PFSK-1 (cell line): ENCODE measurements around the gene HOOK2.

ENCODE experiments used
- FOXP2 ChIP-seq: optimal IDR thresholded peaks from 2 replicates; pipeline ENCODE3; 2011; ENCODE audit warnings: borderline replicate concordance, control low read depth, inconsistent platforms; ENCODE audit not compliant: insufficient read depth; ENCODE audit errors: extremely low read length, extremely low read depth
- POLR2AphosphoS5 ChIP-seq: IDR thresholded peaks from 2 replicates; pipeline ENCODE4 v1.6.1; 2012; ENCODE audit warnings: low read depth, mild to moderate bottlenecking, control low read depth, low read length, moderate library complexity
- REST ChIP-seq, 2 experiments: IDR thresholded peaks; 2 replicates each; pipeline versions ENCODE4 v1.6.1 to v1.8.0; 2011 to 2012; ENCODE audit warnings: low read depth in 2 of 2, low read length in 2 of 2, control low read depth in 1 of 2, inconsistent platforms in 1 of 2, mild to moderate bottlenecking in 1 of 2, moderate library complexity in 1 of 2; ENCODE audit not compliant: insufficient read depth in 1 of 2
- SIN3A ChIP-seq: IDR thresholded peaks from 2 replicates; pipeline ENCODE4 v1.6.1; 2012; ENCODE audit warnings: mild to moderate bottlenecking, low read length, moderate library complexity, borderline replicate concordance; ENCODE audit not compliant: insufficient read depth
- TAF1 ChIP-seq: IDR thresholded peaks from 2 replicates; pipeline ENCODE4 v1.6.1; 2012; ENCODE audit warnings: low read length, control low read depth, borderline replicate concordance; ENCODE audit not compliant: insufficient read depth

The HOOK2 gene

GRCh38 chr19:12723381-12723640 lies 52.0 kb downstream of the HOOK2 start:
- TF ChIP-seq TAF1 (no peak), REST (IDR thresholded peaks at IDR 0.05; ENCODE audit: insufficient read depth in 1 of 2, low read depth in 2 of 2, low read length in 2 of 2) (no peak), FOXP2 (no peak), POLR2AphosphoS5 (no peak), SIN3A (no peak)

GRCh38 chr19:12722566-12723380 lies 52.6 kb downstream of the HOOK2 start:
- TF ChIP-seq FOXP2 (no peak), SIN3A (peak; percentile 91; the same call in 1 of the 2 replicates), REST (IDR thresholded peaks at IDR 0.05; ENCODE audit: insufficient read depth in 1 of 2, low read depth in 2 of 2, low read length in 2 of 2) (no peak), TAF1 (peak; percentile 86; the same call in 1 of the 2 replicates), POLR2AphosphoS5 (peak; percentile 92)

GRCh38 chr19:12721656-12722565 lies 53.4 kb downstream of the HOOK2 start:
- TF ChIP-seq TAF1 (no peak), FOXP2 (no peak), POLR2AphosphoS5 (no peak), REST (IDR thresholded peaks at IDR 0.05; ENCODE audit: insufficient read depth in 1 of 2, low read depth in 2 of 2, low read length in 2 of 2) (no peak), SIN3A (no peak)

GRCh38 chr19:12720851-12721655 lies 54.3 kb downstream of the HOOK2 start:
- TF ChIP-seq TAF1: no peak
- TF ChIP-seq POLR2AphosphoS5: peak; percentile 38

- TF ChIP-seq POLR2AphosphoS5: no peak
- TF ChIP-seq REST (IDR thresholded peaks at IDR 0.05; ENCODE audit: insufficient read depth in 1 of 2, low read depth in 2 of 2, low read length in 2 of 2): no peak
- no peak for TF ChIP-seq SIN3A
- TF ChIP-seq TAF1: no peak
- no peak for TF ChIP-seq FOXP2
These were observed 55.1 kb downstream of the HOOK2 start for GRCh38 chr19:12720296-12720695.
